Fibroblast of lung (primary cell): ENCODE results near the gene AK1.

Experiments
- CTCF ChIP-seq, 2 donors: IDR thresholded peaks in 1 of 2; conservative IDR thresholded peaks in 1 of 2; 1 replicate in 1 of 2; 2 replicates in 1 of 2; pipeline ENCODE4 v1.5.1; 2011 to 2012; ENCODE audit warnings: low read length in 2 of 2, control low read depth in 1 of 2, inconsistent platforms in 1 of 2, low read depth in 1 of 2, mild to moderate bottlenecking in 1 of 2
- EZH2 ChIP-seq: IDR thresholded peaks from 2 replicates; pipeline ENCODE4 v1.5.1; 2012; ENCODE audit warnings: low read length, control low read depth, mild to moderate bottlenecking; ENCODE audit errors: missing control alignments

DNA sequence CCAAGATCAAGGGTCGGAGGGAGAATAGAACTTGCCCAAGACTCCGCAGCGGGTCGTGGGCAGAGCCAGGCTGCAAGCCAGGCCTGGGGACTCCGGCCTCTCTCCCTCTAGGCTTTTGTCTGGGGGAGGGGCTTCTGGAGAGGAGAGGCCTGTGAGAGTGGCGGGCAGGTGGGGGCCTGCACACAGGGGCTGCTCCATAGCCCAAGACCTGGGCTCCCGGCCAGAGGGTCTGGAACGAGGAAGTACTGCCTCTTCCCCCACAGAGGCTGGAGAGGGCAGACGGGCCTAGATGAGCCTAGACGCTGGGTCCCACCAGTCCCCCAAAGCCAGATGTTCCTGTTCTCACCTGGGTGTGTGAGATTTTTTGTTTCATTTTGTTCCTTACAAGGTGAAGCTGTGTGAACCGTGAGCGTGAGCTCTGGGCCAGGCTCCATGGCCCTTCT lies 27.1 kb upstream of the AK1 start:
- no peak for TF ChIP-seq CTCF (conservative IDR thresholded peaks at IDR 0.05 in 1 of 2, IDR thresholded peaks at IDR 0.05 in 1 of 2; ENCODE audit: low read depth in 1 of 2, low read length in 2 of 2)
- no peak for TF ChIP-seq EZH2
